B cell (primary cell): ENCODE results near the gene KCNIP2. TPM values are rescaled to one million over a fixed set of nuclear protein-coding genes. Genes with fewer than 3 reads are reported as not detected.
A peak's percentile ranks its signal among the peaks of the same experiment; 100 is the strongest.

Experiments
- ATAC-seq: fragments of 200-7000 bp; cut with Tn5 transposase; one replicate; pipeline ENCODE4 v1.10.0; 2021; ENCODE audit warnings: low read depth, mild to moderate bottlenecking, moderate number of reproducible peaks, moderate library complexity
- CTCF ChIA-PET: fragments of 350-600 bp; sonication (Branson Sonifier 250); formaldehyde crosslinking; loops from one replicate; lab custom pipeline; 2021; ENCODE audit warnings: antibody characterized with exemption, inconsistent platforms; lab: Charles Lee
- POLR2A ChIA-PET: fragments of 350-600 bp; sonication (Branson Sonifier 250); formaldehyde crosslinking; loops from one replicate; lab custom pipeline; 2021; ENCODE audit warnings: antibody characterized with exemption; lab: Charles Lee
- DNase-seq: peaks from one replicate; pipeline ENCODE4 v3.0.0; 2013
- H2AFZ ChIP-seq: 2 replicates; pipeline ENCODE4 v1.6.1; 2012; ENCODE audit warnings: mild to moderate bottlenecking, low read depth, low read length; ENCODE audit not compliant: insufficient read depth, poor library complexity, severe bottlenecking
- H3K27ac ChIP-seq, 2 donors: 1 replicate in 1 of 2; 2 replicates in 1 of 2; pipeline ENCODE4 v1.5.1; 2012 to 2013; ENCODE audit warnings: low read length in 2 of 2, mild to moderate bottlenecking in 2 of 2, moderate library complexity in 1 of 2
- H3K27me3 ChIP-seq, 4 experiments: fragments of 200-600 bp in 1 of 4; sonication (generic) in 1 of 4; replicated peaks in 1 of 4; 1 replicate in 2 of 4; 2 replicates in 2 of 4; pipeline versions ENCODE4 v1.6.1 to v1.7.0; 2013 to 2016; ENCODE audit warnings: low read length in 3 of 4, mild to moderate bottlenecking in 2 of 4, mixed read lengths in 1 of 4, moderate library complexity in 1 of 4; ENCODE audit not compliant: insufficient read depth in 4 of 4, control insufficient read depth in 3 of 4; ENCODE audit errors: control extremely low read depth in 1 of 4
- H3K36me3 ChIP-seq, 2 experiments: replicated peaks in 1 of 2; 1 replicate in 1 of 2; 2 replicates in 1 of 2; pipeline versions ENCODE4 v1.6.1 to v1.7.1; 2013; ENCODE audit warnings: low read length in 1 of 2; ENCODE audit not compliant: insufficient read depth in 2 of 2, control insufficient read depth in 1 of 2; ENCODE audit errors: control extremely low read depth in 1 of 2, extremely low read depth in 1 of 2
- H3K4me1 ChIP-seq, 2 donors: fragments of 200-600 bp in 1 of 2; sonication (generic) in 1 of 2; 1 replicate in 1 of 2; 2 replicates in 1 of 2; pipeline versions ENCODE4 v1.5.1 to v1.6.1; 2013 to 2017; ENCODE audit warnings: low read length in 2 of 2; ENCODE audit not compliant: control insufficient read depth in 2 of 2, insufficient read depth in 2 of 2
- H3K4me2 ChIP-seq: replicated peaks from 2 replicates; pipeline ENCODE3; 2012; ENCODE audit warnings: mild to moderate bottlenecking, low read depth, low read length; ENCODE audit not compliant: poor library complexity, severe bottlenecking
- H3K4me3 ChIP-seq, 5 experiments: fragments of 200-600 bp in 1 of 5; sonication (generic) in 1 of 5; 1 replicate in 3 of 5; 2 replicates in 2 of 5; pipeline versions ENCODE4 v1.5.1 to v1.7.0; 2011 to 2016; ENCODE audit warnings: low read length in 4 of 5, mild to moderate bottlenecking in 4 of 5, low read depth in 2 of 5, control low read depth in 1 of 5, moderate library complexity in 1 of 5; ENCODE audit not compliant: insufficient read depth in 1 of 5; ENCODE audit errors: control extremely low read depth in 1 of 5, extremely low read depth in 1 of 5
- H3K79me2 ChIP-seq: fragments of 200-600 bp; sonication (generic); one replicate; pipeline ENCODE4 v1.6.0; 2016; ENCODE audit warnings: low read length; ENCODE audit not compliant: control insufficient read depth, insufficient read depth
- H3K9ac ChIP-seq: fragments of 200-600 bp; sonication (generic); 2 replicates; pipeline ENCODE4 v1.6.1; 2017; ENCODE audit warnings: mild to moderate bottlenecking, low read length, moderate library complexity
- H3K9me3 ChIP-seq, 3 donors: one replicate each; pipeline versions ENCODE4 v1.6.1 to v1.7.1; 2013; ENCODE audit warnings: low read length in 2 of 3; ENCODE audit not compliant: control insufficient read depth in 2 of 3, insufficient read depth in 1 of 3; ENCODE audit errors: control extremely low read depth in 1 of 3
- H4K20me1 ChIP-seq: 2 replicates; pipeline ENCODE4 v1.6.0; 2012; ENCODE audit warnings: mild to moderate bottlenecking, low read length; ENCODE audit not compliant: insufficient read depth, control insufficient read depth, poor library complexity, severe bottlenecking
- H3K27ac Mint-ChIP-seq: one replicate; pipeline ENCODE4 v1.8.0; 2021; ENCODE audit warnings: mixed read lengths
- H3K27me3 Mint-ChIP-seq: one replicate; pipeline ENCODE4 v1.8.0; 2021; ENCODE audit warnings: mixed read lengths
- H3K4me1 Mint-ChIP-seq: one replicate; pipeline ENCODE4 v1.8.0; 2021; ENCODE audit warnings: mixed read lengths
- H3K4me3 Mint-ChIP-seq: one replicate; pipeline ENCODE4 v1.8.0; 2021; ENCODE audit warnings: mixed read lengths
- H3K9me3 Mint-ChIP-seq: one replicate; pipeline ENCODE4 v1.8.0; 2022; ENCODE audit warnings: mixed read lengths; ENCODE audit not compliant: insufficient read depth
- EZH2 ChIP-seq: IDR thresholded peaks from 2 replicates; pipeline ENCODE4 v1.6.1; 2012; ENCODE audit warnings: borderline replicate concordance, low read depth, mild to moderate bottlenecking, moderate library complexity, low read length; ENCODE audit not compliant: insufficient read depth, poor library complexity, severe bottlenecking
- WGBS: methylation state at CpG from one replicate; pipeline ENCODE4 v1.1.5; 2013; ENCODE audit warnings: missing lambda C conversion rate; ENCODE audit not compliant: insufficient coverage; 5-methylcytosine and 5-hydroxymethylcytosine counted together
- intact Hi-C: fragments of 100-400 bp; cut with micrococcal nuclease; formaldehyde crosslinking; loops from one replicate; pipeline ENCODE4 v1.10.0; 2022
- polyA plus RNA-seq: library from polyadenylated mRNA; depleted of rRNA; stranded (reverse); fragments of >200 nt; gene quantifications from 2 replicates; pipeline ENCODE4 v1.2.3, GENCODE V29; 2012
- total RNA-seq, 2 donors: library from RNA; stranded (reverse); fragments of 120-200 nt in 1 of 2; gene quantifications; 1 replicate in 1 of 2; 2 replicates in 1 of 2; pipeline versions ENCODE4 v1.2.3 to v1.2.4, GENCODE V29; 2013 to 2022
- TF ChIP-seq, protein P1 (sequence below): fragments of 200-600 bp; IDR thresholded peaks from one replicate; pipeline ENCODE4 v1.8.0; 2022; ENCODE audit warnings: antibody characterized with exemption, mild to moderate bottlenecking

Gene KCNIP2
- total and polyA plus RNA-seq, 2 donors (not counting 1 experiment from before 2014, with no cell fraction given): 3.5 to 34.7 TPM

DNA sequence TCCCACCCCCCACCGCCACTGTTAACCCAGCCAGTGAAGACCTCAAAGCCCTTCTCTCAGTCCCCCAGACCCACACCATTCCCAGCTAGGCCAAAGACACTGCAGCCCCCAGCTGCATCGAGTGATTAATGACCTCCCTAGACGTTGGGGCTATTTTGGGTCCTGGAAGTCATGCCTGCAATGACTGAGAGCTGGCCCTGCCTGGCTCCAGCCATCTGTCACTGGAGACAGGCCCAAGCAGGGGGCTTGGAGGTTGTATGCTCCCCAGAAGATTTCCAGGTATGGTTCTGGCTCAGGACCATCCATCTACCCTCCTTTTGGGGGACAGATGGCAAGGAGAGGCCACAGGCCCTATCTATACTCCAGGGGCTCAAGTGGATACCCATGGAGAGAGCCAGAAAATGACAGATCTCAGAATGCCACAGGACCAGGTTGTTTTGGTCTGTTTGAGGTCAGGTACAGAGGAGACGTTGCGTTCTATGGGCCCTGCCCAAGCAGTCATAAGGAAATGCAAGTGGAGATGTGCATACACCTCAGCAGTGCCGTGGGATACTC is 5.1 kb downstream of the KCNIP2 start:
- no peak for DNase-seq

GRCh38 chr10:101837748-101838147 is 5.9 kb downstream of the KCNIP2 start:
- H3K4me3 ChIP-seq: no peak overlapping the region
- no peaks in the 10 kb centered on the region for H3K9me3 Mint-ChIP-seq
- peaks cover 52 to 64% of the 10 kb centered on the region in 2 donors for H3K4me1 ChIP-seq
- DNase-seq (no peak), ATAC-seq (no peak)
- H3K36me3 ChIP-seq: no peaks in the 10 kb centered on the region
- no peaks in the 10 kb centered on the region for H3K27me3 Mint-ChIP-seq
- H2AFZ ChIP-seq: no peak overlapping the region
- H3K79me2 ChIP-seq: peaks cover 66% of the 10 kb centered on the region
- H3K4me3 Mint-ChIP-seq: no peak overlapping the region
- H3K27me3 ChIP-seq: no peaks in the 10 kb centered on the region
- ChIA-PET POLR2A (interaction anchor here (0.6 kb wide), 1 partner anchor 53 kb away, joined by 6 read pairs; no protein-coding TSS in a partner anchor), CTCF (interaction anchor here (0.8 to 15.2 kb wide), 11 partner anchors 14 to 235 kb away, joined by 3 to 581 read pairs (median 10); partner anchors contain the start of gene OGA)
- intact Hi-C loops: no loop called here
- no peaks in the 10 kb centered on the region for H3K9me3 ChIP-seq
- H4K20me1 ChIP-seq: peaks cover 67% of the 10 kb centered on the region
- WGBS: 100% methylated on average over 1 of the region's 2 CpGs
- H3K4me2 ChIP-seq: no peak overlapping the region
- H3K4me1 Mint-ChIP-seq: peaks cover 58% of the 10 kb centered on the region
- H3K27ac Mint-ChIP-seq: no peak overlapping the region
- no peak overlapping the region for H3K27ac ChIP-seq
- no peak overlapping the region for H3K9ac ChIP-seq
- TF ChIP-seq, protein P1, sequence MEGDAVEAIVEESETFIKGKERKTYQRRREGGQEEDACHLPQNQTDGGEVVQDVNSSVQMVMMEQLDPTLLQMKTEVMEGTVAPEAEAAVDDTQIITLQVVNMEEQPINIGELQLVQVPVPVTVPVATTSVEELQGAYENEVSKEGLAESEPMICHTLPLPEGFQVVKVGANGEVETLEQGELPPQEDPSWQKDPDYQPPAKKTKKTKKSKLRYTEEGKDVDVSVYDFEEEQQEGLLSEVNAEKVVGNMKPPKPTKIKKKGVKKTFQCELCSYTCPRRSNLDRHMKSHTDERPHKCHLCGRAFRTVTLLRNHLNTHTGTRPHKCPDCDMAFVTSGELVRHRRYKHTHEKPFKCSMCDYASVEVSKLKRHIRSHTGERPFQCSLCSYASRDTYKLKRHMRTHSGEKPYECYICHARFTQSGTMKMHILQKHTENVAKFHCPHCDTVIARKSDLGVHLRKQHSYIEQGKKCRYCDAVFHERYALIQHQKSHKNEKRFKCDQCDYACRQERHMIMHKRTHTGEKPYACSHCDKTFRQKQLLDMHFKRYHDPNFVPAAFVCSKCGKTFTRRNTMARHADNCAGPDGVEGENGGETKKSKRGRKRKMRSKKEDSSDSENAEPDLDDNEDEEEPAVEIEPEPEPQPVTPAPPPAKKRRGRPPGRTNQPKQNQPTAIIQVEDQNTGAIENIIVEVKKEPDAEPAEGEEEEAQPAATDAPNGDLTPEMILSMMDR: no peak
- no peak for TF ChIP-seq EZH2

More for the DNA sequence above, 5.1 kb downstream of the KCNIP2 start:
- Mint-ChIP-seq H3K9me3 (no peaks in the 10 kb centered on the region), H3K4me1 (peaks cover 58% of the 10 kb centered on the region), H3K27ac (no peak overlapping the region), H3K4me3 (peak overlapping the region; percentile 95), H3K27me3 (no peaks in the 10 kb centered on the region)
- Histone ChIP-seq H3K4me1 (peaks cover 57 to 67% of the 10 kb centered on the region in 2 donors), H3K9me3 (peaks cover 0 to 3% (median 0%) of the 10 kb centered on the region in 3 donors), H3K27ac (no peak overlapping the region), H3K9ac (no peak overlapping the region), H4K20me1 (peaks cover 72% of the 10 kb centered on the region), H3K4me2 (no peak overlapping the region), H2AFZ (no peak overlapping the region), H3K27me3 (no peaks in the 10 kb centered on the region), H3K36me3 (no peaks in the 10 kb centered on the region), H3K79me2 (peaks cover 59% of the 10 kb centered on the region), H3K4me3 (no peak overlapping the region)
- no peak for ATAC-seq
- 79% methylated on average over 4 of the region's 6 CpGs for WGBS
- intact Hi-C loops: no loop called here
- ChIA-PET POLR2A (interaction anchor here (0.6 kb wide), 1 partner anchor 52 kb away, joined by 6 read pairs; no protein-coding TSS in a partner anchor), CTCF (interaction anchor here (0.6 to 15.2 kb wide), 10 partner anchors 8 to 1206 kb away, joined by 3 to 581 read pairs (median 12); partner anchors contain the start of gene OGA)
- TF ChIP-seq, protein P1: no peak
- TF ChIP-seq EZH2: no peak
